ENCODE results near the gene TMOD2.

Gene TMOD2

GRCh38 chr15:51714162-51714561 lies 37.2 kb upstream of the TMOD2 start:
- H3K4me3 ChIP-seq (ENCODE audit: low read depth, low read length), result no peak overlapping the region
- TF ChIP-seq, protein P1, sequence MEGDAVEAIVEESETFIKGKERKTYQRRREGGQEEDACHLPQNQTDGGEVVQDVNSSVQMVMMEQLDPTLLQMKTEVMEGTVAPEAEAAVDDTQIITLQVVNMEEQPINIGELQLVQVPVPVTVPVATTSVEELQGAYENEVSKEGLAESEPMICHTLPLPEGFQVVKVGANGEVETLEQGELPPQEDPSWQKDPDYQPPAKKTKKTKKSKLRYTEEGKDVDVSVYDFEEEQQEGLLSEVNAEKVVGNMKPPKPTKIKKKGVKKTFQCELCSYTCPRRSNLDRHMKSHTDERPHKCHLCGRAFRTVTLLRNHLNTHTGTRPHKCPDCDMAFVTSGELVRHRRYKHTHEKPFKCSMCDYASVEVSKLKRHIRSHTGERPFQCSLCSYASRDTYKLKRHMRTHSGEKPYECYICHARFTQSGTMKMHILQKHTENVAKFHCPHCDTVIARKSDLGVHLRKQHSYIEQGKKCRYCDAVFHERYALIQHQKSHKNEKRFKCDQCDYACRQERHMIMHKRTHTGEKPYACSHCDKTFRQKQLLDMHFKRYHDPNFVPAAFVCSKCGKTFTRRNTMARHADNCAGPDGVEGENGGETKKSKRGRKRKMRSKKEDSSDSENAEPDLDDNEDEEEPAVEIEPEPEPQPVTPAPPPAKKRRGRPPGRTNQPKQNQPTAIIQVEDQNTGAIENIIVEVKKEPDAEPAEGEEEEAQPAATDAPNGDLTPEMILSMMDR (IDR thresholded peaks at IDR 0.05; ENCODE audit: borderline replicate concordance, insufficient read depth, low read depth, low read length), result no peak

DNA sequence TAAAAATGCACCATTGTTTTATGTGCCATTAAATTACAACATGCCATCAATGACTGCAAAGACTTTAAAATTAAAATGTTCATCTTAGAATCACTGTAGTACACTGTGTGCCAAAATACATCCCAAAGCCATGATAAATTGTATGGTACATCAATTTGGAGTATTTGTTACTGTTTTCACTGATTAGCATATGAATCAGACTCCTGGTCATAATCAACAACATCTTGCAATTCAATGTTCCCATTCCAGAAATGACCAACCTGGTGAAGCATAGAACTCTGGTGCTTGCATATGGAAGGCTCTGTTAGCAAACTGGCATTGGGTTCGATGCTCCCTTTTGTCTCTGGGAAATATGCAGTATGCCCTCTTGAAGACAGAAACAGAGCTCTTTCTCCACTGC lies 36.5 kb upstream of the TMOD2 start:
- H3K4me3 ChIP-seq (ENCODE audit: low read depth, low read length), result no peak overlapping the region
- TF ChIP-seq, protein P1 (IDR thresholded peaks at IDR 0.05; ENCODE audit: borderline replicate concordance, insufficient read depth, low read depth, low read length), result no peak

DNA sequence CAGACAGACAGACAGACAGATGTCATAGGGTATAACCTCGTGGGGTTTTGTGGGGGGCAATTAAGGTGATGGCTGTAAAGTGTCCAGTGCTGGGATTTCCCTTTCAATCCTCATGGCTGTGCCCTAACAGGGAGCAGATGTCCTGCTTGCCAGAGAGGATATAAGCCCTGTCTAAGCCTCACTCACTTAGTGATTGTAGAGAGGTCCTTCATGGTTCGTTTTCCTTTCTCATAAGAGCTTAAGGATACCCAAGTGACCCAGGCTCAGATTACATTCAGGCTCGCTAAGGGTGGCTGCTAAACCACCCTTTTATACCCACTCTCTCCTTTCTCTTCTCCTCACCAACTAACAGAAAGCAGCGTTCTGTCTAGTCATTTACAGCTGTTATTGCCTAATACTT lies 33.2 kb upstream of the TMOD2 start:
- TF ChIP-seq, protein P1 (IDR thresholded peaks at IDR 0.05; ENCODE audit: borderline replicate concordance, insufficient read depth, low read depth, low read length), result no peak
- no peak overlapping the region for H3K4me3 ChIP-seq (ENCODE audit: low read depth, low read length)

- TF ChIP-seq, protein P1 (IDR thresholded peaks at IDR 0.05; ENCODE audit: borderline replicate concordance, insufficient read depth, low read depth, low read length), result no peak
Observed at GRCh38 chr15:51718746-51719145, 32.7 kb upstream of the TMOD2 start.

DNA sequence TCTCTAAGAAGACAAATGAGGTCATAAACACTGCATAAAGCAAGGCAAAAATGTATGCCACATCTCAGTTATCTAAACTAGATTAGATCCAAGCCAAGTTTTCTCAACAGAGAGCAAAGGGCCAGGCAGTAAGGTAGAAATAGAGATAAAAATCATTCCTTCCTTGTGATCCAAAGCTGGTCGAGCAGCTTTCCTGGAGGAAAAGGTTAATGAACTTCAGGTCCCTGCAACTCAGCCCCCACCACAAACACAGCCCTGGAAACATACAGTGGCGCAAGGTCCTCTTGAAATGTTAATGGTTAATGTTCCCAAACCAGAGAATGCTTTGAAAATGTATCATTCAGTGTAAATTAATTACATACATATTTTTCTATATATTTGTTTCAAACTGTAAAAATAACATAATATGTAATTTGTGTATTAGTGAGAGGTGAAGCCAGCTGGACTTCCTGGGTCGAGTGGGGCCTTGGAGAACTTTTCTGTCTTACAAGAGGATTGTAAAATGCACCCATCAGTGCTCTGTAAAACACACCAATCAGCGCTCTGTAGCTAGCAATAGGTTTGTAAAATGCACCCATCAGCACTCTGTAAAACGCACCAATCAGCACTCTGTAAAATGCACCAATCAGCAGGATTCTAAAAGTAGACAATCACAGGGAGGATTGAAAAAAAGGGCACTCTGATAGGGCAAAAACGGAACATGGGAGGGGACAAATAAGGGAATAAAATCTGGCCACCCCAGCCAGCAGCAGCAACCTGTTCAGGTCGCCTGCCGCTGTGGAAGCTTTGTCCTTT lies 31.0 kb upstream of the TMOD2 start:
- no peak overlapping the region for H3K4me3 ChIP-seq (ENCODE audit: low read depth, low read length)
- TF ChIP-seq, protein P1 (IDR thresholded peaks at IDR 0.05; ENCODE audit: borderline replicate concordance, insufficient read depth, low read depth, low read length), result no peak

More at GRCh38 chr15:51718746-51719145, 32.7 kb upstream of the TMOD2 start:
- no peak overlapping the region for H3K4me3 ChIP-seq (ENCODE audit: low read depth, low read length)

DNA sequence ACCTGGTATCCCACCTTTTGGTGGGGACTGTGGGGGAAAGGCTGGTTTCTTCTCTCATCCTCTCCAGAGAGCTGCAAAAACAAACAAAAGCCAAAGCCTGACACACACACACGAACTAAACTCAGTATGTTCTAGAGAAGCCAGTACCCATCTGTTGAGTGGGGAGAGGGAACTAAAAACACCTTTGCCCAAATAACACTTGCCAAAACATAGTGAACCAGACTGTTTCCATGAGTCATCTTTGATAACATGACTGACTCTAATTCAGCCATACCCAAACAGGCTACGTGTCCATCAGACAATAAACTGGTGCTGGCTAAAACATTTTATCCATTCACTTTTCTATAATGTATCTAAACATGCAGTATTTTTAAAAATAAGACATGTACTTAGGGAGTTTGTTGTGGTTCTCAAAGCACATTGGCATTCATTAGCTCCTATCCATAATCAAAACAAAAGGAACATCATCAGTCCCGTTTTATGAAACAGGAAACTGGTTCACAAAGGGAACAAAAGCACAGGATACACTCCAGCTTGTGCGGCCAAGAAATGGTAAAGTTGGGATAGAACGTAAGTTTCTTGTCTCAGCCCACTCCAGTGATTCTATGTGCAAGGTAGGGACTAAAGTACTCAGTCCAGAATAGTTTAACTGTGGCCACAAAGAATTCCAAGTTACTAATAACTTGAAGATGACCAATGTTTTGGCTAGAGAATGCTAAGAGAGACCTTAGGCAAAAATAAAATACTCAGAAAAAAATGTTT lies 30.0 kb upstream of the TMOD2 start:
- H3K4me3 ChIP-seq (ENCODE audit: low read depth, low read length), result no peak overlapping the region
- TF ChIP-seq, protein P1 (IDR thresholded peaks at IDR 0.05; ENCODE audit: borderline replicate concordance, insufficient read depth, low read depth, low read length), result no peak
